MM.1S (cell line): ENCODE data around the gene ZNF180.

ENCODE experiments used
- CTCF ChIP-seq: fragments of 300-600 bp; sonication (generic); IDR thresholded peaks from 2 replicates; pipeline ENCODE4 v1.5.1; 2016; ENCODE audit warnings: antibody characterized with exemption, low read length, mixed read lengths
- EZH2 ChIP-seq: fragments of 300-600 bp; sonication (generic); optimal IDR thresholded peaks from 2 replicates; pipeline ENCODE3; 2017; ENCODE audit warnings: low read depth, mild to moderate bottlenecking, antibody characterized with exemption, low read length, mixed read lengths

- TF ChIP-seq CTCF (no peak), EZH2 (no peak)
Observed at GRCh38 chr19:44452367-44452766, 48.0 kb downstream of the ZNF180 start.
